ENCODE measurements around the gene RHOXF1.

The RHOXF1 gene

DNA sequence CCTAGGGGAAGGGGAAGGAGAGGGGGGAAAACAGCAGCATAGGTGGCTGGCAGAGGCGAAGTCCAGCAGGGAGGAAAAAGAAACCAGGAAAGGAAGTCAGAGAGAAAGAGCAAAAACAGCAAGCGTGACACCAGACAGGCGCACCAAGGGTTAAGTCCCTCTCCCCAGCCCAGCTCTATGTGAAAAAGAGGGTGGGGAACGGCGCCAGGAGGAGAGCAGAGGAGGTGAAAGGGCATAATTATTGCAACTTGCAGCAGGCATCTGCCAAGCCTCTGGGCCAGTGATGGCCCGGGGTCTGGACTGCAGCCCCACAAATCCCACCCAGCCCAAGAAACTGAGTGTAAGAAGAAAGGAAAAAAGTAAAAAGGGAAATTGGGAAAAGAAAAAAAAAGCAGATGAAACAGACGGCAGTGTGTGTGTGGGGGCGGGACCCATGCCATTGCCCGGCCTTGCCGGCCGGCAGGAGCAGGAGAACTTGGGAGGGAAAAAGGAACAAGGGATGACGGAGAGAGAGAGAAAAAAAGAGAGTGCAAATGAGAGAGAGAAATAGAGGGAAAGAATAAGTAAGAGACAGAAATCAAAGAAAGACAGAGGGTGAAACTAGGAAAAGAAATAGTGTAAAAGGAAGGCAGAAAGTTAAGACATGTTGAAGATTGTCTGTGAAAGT, 28.6 kb upstream of the RHOXF1 start:
- no peak overlapping the region for H3K4me3 ChIP-seq (ENCODE audit: low read depth, low read length)
- POLR2A ChIA-PET: no interaction called here
- H3K36me3 ChIP-seq (ENCODE audit: control insufficient read depth in 2 of 2, insufficient read depth in 1 of 2, low read length in 2 of 2): no peaks in the 10 kb centered on the region
- no peaks in the 10 kb centered on the region for H3K4me1 ChIP-seq (ENCODE audit: control insufficient read depth, insufficient read depth, low read length)
- no peaks in the 10 kb centered on the region for H3K9me3 ChIP-seq (ENCODE audit: control insufficient read depth, insufficient read depth, low read depth, low read length)
- no peak overlapping the region for H3K27ac ChIP-seq (ENCODE audit: extremely low read depth, low read depth, low read length)
- TF ChIP-seq ZNF768 (tag by site-specific recombination; IDR thresholded peaks at IDR 0.05): no peak
- TF ChIP-seq PRDM1 (tag by site-specific recombination; IDR thresholded peaks at IDR 0.05): 0 out of 2 replicates have a peak, but pooled peaks have one; percentile 43
- CTCF ChIA-PET: interaction anchor here (0.7 kb wide), 1 partner anchor 16 kb away, joined by 10 read pairs; no protein-coding TSS in a partner anchor

DNA sequence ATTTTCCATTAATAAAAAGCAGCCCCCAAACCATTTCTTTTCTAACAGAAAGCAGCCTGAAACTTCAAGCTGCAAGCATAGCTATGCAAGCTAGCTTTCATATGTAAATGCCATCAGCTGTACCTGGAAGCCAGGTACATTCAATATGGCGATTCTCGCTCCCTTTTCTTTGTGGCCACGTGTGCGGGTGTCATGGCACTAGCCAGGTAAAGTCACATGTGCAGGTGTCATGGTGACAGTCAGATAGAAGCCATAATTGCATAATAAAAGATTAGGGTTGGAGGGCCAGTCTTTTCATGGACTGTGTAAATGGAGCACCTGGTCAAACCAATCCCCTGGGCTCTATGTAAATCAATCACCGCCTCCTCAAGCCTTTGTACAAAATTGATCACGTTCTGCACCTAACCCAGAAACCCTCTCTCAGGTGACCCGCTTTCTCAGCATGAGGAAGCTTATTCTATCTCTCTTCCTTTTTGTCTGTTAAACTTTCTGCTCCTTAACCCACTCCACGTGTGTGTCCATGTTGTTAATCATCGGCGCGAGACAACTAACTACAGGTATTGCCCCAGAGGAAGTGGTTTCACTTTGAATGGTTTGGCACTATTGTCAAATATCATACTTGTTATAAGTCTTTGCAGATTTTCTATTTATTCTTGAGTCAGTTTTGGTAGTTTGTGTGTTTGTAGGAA, 24.7 kb upstream of the RHOXF1 start:
- ChIA-PET CTCF (no interaction called here), POLR2A (no interaction called here)
- Histone ChIP-seq H3K27ac (ENCODE audit: extremely low read depth, low read depth, low read length) (no peak overlapping the region), H3K9me3 (ENCODE audit: control insufficient read depth, insufficient read depth, low read depth, low read length) (no peaks in the 10 kb centered on the region), H3K4me3 (ENCODE audit: low read depth, low read length) (no peak overlapping the region), H3K4me1 (ENCODE audit: control insufficient read depth, insufficient read depth, low read length) (no peaks in the 10 kb centered on the region), H3K36me3 (ENCODE audit: control insufficient read depth in 2 of 2, insufficient read depth in 1 of 2, low read length in 2 of 2) (no peaks in the 10 kb centered on the region)
- TF ChIP-seq, protein P1, sequence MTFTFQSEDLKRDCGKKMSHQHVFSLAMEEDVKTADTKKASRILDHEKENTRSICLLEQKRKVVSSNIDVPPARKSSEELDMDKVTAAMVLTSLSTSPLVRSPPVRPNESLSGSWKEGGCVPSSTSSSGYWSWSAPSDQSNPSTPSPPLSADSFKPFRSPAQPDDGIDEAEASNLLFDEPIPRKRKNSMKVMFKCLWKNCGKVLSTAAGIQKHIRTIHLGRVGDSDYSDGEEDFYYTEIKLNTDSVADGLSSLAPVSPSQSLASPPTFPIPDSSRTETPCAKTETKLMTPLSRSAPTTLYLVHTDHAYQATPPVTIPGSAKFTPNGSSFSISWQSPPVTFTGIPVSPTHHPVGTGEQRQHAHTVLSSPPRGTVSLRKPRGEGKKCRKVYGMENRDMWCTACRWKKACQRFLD (tag by site-specific recombination; IDR thresholded peaks at IDR 0.05): no peak

DNA sequence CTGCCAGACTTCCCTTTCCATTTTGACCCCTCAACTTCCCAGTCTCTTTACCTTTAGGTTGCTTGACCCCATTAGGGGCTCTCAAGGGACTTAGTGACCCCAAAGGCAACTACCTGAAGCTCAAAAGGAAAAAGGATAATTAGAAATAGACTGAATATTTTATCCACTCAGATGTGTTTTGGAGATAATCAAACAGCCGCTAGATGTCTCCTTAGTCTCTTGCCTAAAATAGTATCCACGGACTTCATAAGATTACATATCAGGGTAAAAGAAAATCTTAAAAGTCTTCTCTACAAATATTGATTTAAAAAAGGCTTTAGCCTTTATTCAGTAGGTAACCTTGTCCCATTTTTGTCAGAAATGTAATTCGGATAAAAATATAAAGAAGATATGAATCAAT, 21.7 kb upstream of the RHOXF1 start:
- POLR2A ChIA-PET: no interaction called here
- TF ChIP-seq ZIC2 (tag by site-specific recombination; IDR thresholded peaks at IDR 0.05) (no peak), MEIS1 (CRISPR knock-in tag; IDR thresholded peaks at IDR 0.05; ENCODE audit: borderline replicate concordance) (no peak), TCF7L2 (IDR thresholded peaks at IDR 0.05; ENCODE audit: borderline replicate concordance, low read depth, low read length) (no peak), ZNF561 (tag by site-specific recombination; IDR thresholded peaks at IDR 0.05; ENCODE audit: borderline replicate concordance) (no peak), ZNF211 (tag by site-specific recombination; IDR thresholded peaks at IDR 0.05; ENCODE audit: low read depth) (no peak), ZNF529 (tag by site-specific recombination; IDR thresholded peaks at IDR 0.05; ENCODE audit: insufficient replicate concordance) (no peak), ZNF629 (tag by site-specific recombination; IDR thresholded peaks at IDR 0.05) (no peak), KLF8 (tag by site-specific recombination; IDR thresholded peaks at IDR 0.05) (no peak), ZNF558 (tag by site-specific recombination; IDR thresholded peaks at IDR 0.05) (no peak)
- TF ChIP-seq, protein P2, sequence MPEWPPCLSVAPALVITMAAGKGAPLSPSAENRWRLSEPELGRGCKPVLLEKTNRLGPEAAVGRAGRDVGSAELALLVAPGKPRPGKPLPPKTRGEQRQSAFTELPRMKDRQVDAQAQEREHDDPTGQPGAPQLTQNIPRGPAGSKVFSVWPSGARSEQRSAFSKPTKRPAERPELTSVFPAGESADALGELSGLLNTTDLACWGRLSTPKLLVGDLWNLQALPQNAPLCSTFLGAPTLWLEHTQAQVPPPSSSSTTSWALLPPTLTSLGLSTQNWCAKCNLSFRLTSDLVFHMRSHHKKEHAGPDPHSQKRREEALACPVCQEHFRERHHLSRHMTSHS (tag by site-specific recombination; IDR thresholded peaks at IDR 0.05): no peak
- Histone ChIP-seq H3K4me1 (ENCODE audit: control insufficient read depth, insufficient read depth, low read length) (no peaks in the 10 kb centered on the region), H3K36me3 (ENCODE audit: control insufficient read depth in 2 of 2, insufficient read depth in 1 of 2, low read length in 2 of 2) (no peaks in the 10 kb centered on the region; a peak in 1 of 3 replicates), H3K4me3 (ENCODE audit: low read depth, low read length) (no peak overlapping the region), H3K9me3 (ENCODE audit: control insufficient read depth, insufficient read depth, low read depth, low read length) (no peaks in the 10 kb centered on the region), H3K27ac (ENCODE audit: extremely low read depth, low read depth, low read length) (no peak overlapping the region)
- CTCF ChIA-PET: interaction anchor here (0.5 kb wide), 1 partner anchor 871 kb away, joined by 3 read pairs; no protein-coding TSS in a partner anchor

DNA sequence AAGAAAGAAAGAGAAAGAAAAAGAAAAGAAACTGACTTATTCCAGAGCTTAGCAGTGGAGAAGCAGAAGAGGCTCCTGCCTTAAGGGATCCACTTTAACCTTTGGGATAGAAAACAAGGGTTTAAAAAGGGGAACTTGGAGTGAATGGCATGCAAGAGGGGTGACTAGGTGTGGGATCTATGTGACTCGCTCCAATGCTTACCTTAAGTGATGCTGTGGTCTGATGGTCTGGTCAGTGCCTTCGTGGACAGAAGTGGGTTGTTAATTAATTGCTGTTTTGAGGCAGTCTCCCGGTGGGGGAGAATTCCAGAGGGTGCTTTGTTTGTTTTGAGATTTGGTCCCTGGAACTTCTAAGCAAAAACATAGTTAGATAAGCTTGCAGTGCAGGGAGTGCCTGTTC, 21.1 kb upstream of the RHOXF1 start:
- no peak overlapping the region for H3K4me3 ChIP-seq (ENCODE audit: low read depth, low read length)
- no peaks in the 10 kb centered on the region for H3K4me1 ChIP-seq (ENCODE audit: control insufficient read depth, insufficient read depth, low read length)
- H3K27ac ChIP-seq (ENCODE audit: extremely low read depth, low read depth, low read length): no peak overlapping the region
- ChIA-PET POLR2A (no interaction called here), CTCF (no interaction called here)
- H3K36me3 ChIP-seq (ENCODE audit: control insufficient read depth in 2 of 2, insufficient read depth in 1 of 2, low read length in 2 of 2): no peaks in the 10 kb centered on the region; a peak in 1 of 3 replicates
- no peak for TF ChIP-seq ZNF239 (tag by site-specific recombination; IDR thresholded peaks at IDR 0.05)
- no peak for TF ChIP-seq ZXDB (tag by site-specific recombination; IDR thresholded peaks at IDR 0.05)
- no peak for TF ChIP-seq ZNF157 (tag by site-specific recombination; IDR thresholded peaks at IDR 0.05)
- TF ChIP-seq ZNF138 (tag by site-specific recombination; IDR thresholded peaks at IDR 0.05; ENCODE audit: borderline replicate concordance): no peak
- H3K9me3 ChIP-seq (ENCODE audit: control insufficient read depth, insufficient read depth, low read depth, low read length): no peaks in the 10 kb centered on the region
